H1 (cell line): ENCODE data around the gene RASSF4. TPM values are rescaled to one million over a fixed set of nuclear protein-coding genes. Genes with fewer than 3 reads are reported as not detected.

Source experiments
- ATF3 ChIP-seq: IDR thresholded peaks from 2 replicates; pipeline ENCODE4 v1.6.1; 2011; ENCODE audit warnings: low read depth, mild to moderate bottlenecking, low read length; ENCODE audit not compliant: insufficient read depth
- CEBPB ChIP-seq: IDR thresholded peaks from 2 replicates; pipeline ENCODE4 v1.6.1; 2012; ENCODE audit warnings: low read depth, low read length
- EP300 ChIP-seq, 2 experiments: IDR thresholded peaks; 1 replicate in 1 of 2; 2 replicates in 1 of 2; pipeline ENCODE4 v1.6.1; 2011 to 2012; ENCODE audit warnings: low read depth in 2 of 2, low read length in 2 of 2, mild to moderate bottlenecking in 2 of 2, borderline replicate concordance in 1 of 2, inconsistent platforms in 1 of 2, moderate library complexity in 1 of 2
- HDAC6 ChIP-seq: IDR thresholded peaks from one replicate; pipeline ENCODE4 v1.7.1; 2012; ENCODE audit warnings: low read depth, mild to moderate bottlenecking, inconsistent platforms, low read length, moderate library complexity
- SIN3A ChIP-seq, 2 experiments: IDR thresholded peaks in 1 of 2; conservative IDR thresholded peaks in 1 of 2; 2 replicates each; pipeline ENCODE4 v1.6.1; 2011 to 2012; ENCODE audit warnings: low read length in 2 of 2, improper control_type of control experiment in 1 of 2, low read depth in 1 of 2, mild to moderate bottlenecking in 1 of 2
- ZNF274 ChIP-seq: IDR thresholded peaks from 2 replicates; pipeline ENCODE4 v1.7.0; 2012; ENCODE audit warnings: low read length, borderline replicate concordance; ENCODE audit errors: extremely low read depth
- polyA plus RNA-seq, 7 experiments: library from polyadenylated mRNA; depleted of rRNA in 3 of 7; stranded (reverse) in 5 of 7; unstranded in 2 of 7; fragments of >200 nt in 5 of 7; fragments of 200-250 nt in 2 of 7; gene quantifications; 1 replicate in 5 of 7; 2 replicates in 1 of 7; 4 replicates in 1 of 7; pipeline versions ENCODE4 v1.2.1 to v1.2.3, GENCODE V29; 2011 to 2013; ENCODE audit warnings: missing spikeins in 2 of 7, mixed read lengths in 2 of 7
- total RNA-seq: library from RNA; stranded (reverse); fragmentation: NEBNext Ultra II Directional; extraction: Animal tissue kit (Norgen Biotek cat#: 25700); gene quantifications from 2 replicates; pipeline ENCODE4 v1.2.1, GENCODE V29; 2021
- TF ChIP-seq, protein P1 (sequence below): fragments of 300-600 bp; sonication (generic); IDR thresholded peaks from 2 replicates; pipeline ENCODE4 v1.7.1; 2012; ENCODE audit warnings: low read length, moderate library complexity, mild to moderate bottlenecking, inconsistent platforms; ENCODE audit not compliant: insufficient replicate concordance

Gene RASSF4
- total and polyA plus RNA-seq, 2 of the 8 experiments (the other 6 are each of a cell fraction or from before 2014, with no cell fraction given), result 14.3 to 14.5 TPM

DNA sequence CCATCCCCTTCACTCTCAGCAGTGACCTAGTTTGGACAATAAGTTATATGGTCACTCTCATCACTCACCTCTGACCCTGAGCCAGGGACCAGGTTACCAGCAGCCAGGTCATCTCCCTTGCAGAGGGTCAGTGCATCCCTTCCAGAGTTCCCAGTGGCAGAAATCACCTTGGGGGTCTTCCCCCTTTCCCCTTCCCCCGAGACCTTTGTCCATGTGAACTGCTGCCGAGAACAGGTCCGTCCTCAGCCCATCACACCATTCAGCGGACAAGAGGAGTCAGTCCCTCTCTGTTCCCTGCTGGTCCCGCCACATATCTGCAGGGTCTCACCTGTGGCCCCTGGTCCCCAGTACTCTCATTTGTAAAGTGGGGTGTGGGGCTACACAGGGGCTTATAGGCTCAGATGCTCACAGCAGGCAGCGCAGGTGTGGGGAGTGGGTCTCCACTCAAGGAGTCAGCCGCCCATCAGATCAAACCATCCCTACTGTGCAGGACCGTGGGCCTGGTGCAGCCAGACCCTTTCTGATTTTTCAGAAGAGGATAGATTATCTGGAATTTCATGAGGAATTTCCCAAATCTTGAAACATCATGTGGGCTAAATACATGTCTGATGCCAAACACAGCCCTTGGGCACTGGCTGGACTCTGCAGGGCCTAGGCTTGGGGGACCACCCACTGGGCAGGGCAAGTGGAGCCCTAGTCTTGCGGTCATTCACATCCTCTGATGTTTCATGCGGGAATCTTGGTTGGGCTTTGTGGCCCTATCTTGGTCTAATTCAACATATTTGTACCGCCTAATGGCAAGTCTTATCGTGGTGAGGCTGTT, 12.5 kb downstream of the RASSF4 start (continued):
- TF ChIP-seq SIN3A (conservative IDR thresholded peaks at IDR 0.05 in 1 of 2, IDR thresholded peaks at IDR 0.05 in 1 of 2; ENCODE audit: low read depth in 1 of 2, low read length in 2 of 2), result no peak
- no peak for TF ChIP-seq HDAC6
- TF ChIP-seq, protein P1, sequence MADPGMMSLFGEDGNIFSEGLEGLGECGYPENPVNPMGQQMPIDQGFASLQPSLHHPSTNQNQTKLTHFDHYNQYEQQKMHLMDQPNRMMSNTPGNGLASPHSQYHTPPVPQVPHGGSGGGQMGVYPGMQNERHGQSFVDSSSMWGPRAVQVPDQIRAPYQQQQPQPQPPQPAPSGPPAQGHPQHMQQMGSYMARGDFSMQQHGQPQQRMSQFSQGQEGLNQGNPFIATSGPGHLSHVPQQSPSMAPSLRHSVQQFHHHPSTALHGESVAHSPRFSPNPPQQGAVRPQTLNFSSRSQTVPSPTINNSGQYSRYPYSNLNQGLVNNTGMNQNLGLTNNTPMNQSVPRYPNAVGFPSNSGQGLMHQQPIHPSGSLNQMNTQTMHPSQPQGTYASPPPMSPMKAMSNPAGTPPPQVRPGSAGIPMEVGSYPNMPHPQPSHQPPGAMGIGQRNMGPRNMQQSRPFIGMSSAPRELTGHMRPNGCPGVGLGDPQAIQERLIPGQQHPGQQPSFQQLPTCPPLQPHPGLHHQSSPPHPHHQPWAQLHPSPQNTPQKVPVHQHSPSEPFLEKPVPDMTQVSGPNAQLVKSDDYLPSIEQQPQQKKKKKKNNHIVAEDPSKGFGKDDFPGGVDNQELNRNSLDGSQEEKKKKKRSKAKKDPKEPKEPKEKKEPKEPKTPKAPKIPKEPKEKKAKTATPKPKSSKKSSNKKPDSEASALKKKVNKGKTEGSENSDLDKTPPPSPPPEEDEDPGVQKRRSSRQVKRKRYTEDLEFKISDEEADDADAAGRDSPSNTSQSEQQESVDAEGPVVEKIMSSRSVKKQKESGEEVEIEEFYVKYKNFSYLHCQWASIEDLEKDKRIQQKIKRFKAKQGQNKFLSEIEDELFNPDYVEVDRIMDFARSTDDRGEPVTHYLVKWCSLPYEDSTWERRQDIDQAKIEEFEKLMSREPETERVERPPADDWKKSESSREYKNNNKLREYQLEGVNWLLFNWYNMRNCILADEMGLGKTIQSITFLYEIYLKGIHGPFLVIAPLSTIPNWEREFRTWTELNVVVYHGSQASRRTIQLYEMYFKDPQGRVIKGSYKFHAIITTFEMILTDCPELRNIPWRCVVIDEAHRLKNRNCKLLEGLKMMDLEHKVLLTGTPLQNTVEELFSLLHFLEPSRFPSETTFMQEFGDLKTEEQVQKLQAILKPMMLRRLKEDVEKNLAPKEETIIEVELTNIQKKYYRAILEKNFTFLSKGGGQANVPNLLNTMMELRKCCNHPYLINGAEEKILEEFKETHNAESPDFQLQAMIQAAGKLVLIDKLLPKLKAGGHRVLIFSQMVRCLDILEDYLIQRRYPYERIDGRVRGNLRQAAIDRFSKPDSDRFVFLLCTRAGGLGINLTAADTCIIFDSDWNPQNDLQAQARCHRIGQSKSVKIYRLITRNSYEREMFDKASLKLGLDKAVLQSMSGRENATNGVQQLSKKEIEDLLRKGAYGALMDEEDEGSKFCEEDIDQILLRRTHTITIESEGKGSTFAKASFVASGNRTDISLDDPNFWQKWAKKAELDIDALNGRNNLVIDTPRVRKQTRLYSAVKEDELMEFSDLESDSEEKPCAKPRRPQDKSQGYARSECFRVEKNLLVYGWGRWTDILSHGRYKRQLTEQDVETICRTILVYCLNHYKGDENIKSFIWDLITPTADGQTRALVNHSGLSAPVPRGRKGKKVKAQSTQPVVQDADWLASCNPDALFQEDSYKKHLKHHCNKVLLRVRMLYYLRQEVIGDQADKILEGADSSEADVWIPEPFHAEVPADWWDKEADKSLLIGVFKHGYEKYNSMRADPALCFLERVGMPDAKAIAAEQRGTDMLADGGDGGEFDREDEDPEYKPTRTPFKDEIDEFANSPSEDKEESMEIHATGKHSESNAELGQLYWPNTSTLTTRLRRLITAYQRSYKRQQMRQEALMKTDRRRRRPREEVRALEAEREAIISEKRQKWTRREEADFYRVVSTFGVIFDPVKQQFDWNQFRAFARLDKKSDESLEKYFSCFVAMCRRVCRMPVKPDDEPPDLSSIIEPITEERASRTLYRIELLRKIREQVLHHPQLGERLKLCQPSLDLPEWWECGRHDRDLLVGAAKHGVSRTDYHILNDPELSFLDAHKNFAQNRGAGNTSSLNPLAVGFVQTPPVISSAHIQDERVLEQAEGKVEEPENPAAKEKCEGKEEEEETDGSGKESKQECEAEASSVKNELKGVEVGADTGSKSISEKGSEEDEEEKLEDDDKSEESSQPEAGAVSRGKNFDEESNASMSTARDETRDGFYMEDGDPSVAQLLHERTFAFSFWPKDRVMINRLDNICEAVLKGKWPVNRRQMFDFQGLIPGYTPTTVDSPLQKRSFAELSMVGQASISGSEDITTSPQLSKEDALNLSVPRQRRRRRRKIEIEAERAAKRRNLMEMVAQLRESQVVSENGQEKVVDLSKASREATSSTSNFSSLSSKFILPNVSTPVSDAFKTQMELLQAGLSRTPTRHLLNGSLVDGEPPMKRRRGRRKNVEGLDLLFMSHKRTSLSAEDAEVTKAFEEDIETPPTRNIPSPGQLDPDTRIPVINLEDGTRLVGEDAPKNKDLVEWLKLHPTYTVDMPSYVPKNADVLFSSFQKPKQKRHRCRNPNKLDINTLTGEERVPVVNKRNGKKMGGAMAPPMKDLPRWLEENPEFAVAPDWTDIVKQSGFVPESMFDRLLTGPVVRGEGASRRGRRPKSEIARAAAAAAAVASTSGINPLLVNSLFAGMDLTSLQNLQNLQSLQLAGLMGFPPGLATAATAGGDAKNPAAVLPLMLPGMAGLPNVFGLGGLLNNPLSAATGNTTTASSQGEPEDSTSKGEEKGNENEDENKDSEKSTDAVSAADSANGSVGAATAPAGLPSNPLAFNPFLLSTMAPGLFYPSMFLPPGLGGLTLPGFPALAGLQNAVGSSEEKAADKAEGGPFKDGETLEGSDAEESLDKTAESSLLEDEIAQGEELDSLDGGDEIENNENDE, result no peak
- TF ChIP-seq ZNF274, result no peak
- TF ChIP-seq CEBPB, result no peak
- TF ChIP-seq ATF3, result no peak
- no peak for TF ChIP-seq EP300 (IDR thresholded peaks at IDR 0.05; ENCODE audit: borderline replicate concordance in 1 of 2, low read depth in 2 of 2, low read length in 2 of 2)
